GM21737 (cell line): ENCODE measurements around the gene XPR1.
"Not testable (repeated sequence)": the region's sequence is repeated elsewhere in the genome, so short reads cannot be mapped to it uniquely, and the experiment has no call there.

ENCODE experiments used
- ATAC-seq: cut with Tn5 transposase; IDR thresholded peaks from one replicate; pipeline ENCODE4 v1.9.1; 2021; ENCODE audit warnings: mild to moderate bottlenecking, moderate library complexity; ENCODE audit not compliant: unreplicated experiment

XPR1 gene

GRCh38 chr1:180710746-180711145, 78.9 kb downstream of the XPR1 start:
- ATAC-seq: not testable (repeated sequence)

DNA sequence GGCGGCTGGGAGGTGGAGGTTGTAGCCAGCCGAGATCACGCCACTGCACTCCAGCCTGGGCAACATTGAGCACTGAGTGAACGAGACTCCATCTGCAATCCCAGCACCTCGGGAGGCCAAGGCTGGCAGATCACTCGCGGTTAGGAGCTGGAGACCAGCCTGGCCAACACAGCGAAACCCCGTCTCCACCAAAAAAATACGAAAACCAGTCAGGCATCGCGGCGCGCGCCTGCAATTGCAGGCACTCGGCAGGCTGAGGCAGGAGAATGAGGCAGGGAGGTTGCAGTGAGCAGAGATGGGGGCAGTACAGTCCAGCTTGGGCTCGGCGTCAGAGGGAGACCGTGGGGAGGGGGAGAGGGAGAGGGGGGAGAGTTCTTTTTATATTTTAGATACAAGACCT, 79.4 kb downstream of the XPR1 start:
- ATAC-seq: not testable (repeated sequence)

GRCh38 chr1:180720753-180721152, 88.9 kb downstream of the XPR1 start:
- ATAC-seq: no peak

- ATAC-seq: no peak
Observed at GRCh38 chr1:180722586-180722985, 90.8 kb downstream of the XPR1 start.

- ATAC-seq: no peak
Observed at GRCh38 chr1:180724055-180724454, 92.2 kb downstream of the XPR1 start.

DNA sequence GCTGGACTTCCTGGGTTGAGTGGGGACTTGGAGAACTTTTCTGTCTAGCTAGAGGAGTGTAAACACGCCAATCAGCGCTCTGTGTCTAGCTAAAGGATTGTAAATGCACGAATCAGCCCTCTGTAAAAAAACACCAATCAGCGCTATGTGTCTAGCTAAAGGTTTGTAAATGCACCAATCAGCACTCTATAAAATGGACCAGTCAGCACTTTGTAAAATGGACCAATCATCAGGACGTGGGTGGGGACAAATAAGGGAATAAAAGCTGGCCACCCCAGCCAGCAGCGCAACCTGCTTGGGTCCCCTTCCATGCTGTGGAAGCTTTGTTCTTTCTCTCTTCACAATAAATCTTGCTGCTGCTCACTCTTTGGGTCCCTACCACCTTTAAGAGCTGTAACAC, 94.2 kb downstream of the XPR1 start:
- not testable (repeated sequence) for ATAC-seq

DNA sequence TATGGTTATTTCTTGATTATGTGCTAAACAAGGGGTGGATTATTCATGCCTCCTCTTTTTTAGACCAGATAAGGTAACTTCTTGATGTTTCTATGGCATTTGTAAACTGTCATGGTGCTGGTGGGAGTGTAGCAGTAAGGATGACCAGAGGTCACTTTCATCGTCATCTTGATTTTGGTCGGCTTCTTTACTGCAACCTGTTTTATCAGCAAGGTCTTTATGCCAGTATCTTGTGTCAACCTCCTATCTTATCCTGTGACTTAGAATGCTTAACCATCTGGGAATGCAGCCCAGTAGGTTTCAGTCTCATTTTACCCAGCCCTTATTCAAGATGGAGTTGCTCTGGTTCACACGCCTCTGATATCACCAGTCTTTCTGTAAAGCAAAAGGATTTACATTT, 95.9 kb downstream of the XPR1 start:
- not testable (repeated sequence) for ATAC-seq

DNA sequence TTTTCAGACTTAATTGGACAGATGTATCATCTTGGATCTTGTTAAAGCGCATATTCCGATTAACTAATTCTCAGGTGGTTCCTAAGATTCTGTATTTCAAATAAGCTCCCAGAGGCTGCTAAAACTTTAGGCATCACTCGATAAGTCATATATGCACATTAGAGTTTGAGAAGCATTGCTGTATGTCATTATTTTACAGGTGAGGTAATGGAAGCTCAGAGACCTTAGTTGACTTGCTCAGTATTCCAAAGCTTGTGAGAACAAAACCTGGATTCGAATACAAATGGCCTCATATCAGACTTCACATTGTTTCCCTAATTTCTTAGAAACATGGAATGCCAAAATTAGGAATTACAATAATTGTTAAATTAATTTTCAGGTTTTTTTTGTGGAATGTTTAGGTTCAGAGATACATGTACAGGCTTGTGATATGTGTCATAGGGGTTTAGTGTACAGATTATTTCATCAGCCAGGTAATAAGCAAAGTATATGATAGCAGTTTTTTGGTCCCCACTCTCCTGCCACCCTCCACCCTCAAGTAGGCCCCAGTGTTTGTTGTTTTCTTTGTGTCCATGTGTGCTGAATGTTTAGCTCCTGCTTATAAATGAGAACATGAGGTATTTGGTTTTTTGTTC, 96.8 kb downstream of the XPR1 start:
- ATAC-seq: no peak

- no peak for ATAC-seq
Observed at GRCh38 chr1:180731131-180731530, 99.3 kb downstream of the XPR1 start.

DNA sequence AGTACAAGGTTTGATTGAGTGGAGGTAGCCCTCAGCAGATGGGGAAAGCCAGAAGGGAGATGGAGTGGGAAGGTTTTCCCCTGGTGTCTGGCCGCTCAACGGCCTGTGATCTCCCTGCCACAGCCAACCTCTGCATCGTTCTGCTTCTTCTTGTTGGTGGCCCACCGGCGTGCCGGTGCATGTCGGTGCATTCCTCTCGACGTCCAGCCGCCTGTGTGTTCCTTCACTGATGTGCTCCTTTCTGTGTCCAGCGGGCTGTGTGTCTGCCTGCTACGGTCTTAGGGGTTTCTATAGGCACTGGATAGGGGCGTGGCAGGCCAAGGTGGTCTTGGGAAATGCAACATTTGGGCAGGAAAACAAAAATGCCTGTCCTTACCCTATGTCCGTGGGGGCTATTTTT, 101.0 kb downstream of the XPR1 start:
- ATAC-seq: no peak

- no peak for ATAC-seq
Observed at GRCh38 chr1:180734366-180734765, 102.5 kb downstream of the XPR1 start.

DNA sequence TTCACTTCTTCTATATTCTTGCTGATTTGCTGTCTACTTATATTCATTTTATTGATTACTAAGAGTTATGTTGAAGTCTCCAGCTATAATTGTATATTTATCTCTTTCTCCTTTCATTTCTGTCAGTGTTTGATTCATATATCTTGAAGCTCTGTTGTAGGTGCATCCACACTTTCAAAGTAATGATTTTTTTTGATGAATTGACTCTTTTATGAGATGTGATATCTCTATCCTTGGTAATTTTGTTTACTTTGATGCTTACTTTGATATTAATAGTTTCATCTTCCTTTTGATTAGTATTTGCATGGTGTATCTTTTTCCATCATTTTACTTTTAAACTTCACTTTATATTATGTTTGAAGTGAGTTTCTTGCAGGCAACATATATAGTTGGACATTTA, 110.8 kb downstream of the XPR1 start:
- ATAC-seq: no peak

- no peak for ATAC-seq
Observed at GRCh38 chr1:180743868-180744267, 112.0 kb downstream of the XPR1 start.

DNA sequence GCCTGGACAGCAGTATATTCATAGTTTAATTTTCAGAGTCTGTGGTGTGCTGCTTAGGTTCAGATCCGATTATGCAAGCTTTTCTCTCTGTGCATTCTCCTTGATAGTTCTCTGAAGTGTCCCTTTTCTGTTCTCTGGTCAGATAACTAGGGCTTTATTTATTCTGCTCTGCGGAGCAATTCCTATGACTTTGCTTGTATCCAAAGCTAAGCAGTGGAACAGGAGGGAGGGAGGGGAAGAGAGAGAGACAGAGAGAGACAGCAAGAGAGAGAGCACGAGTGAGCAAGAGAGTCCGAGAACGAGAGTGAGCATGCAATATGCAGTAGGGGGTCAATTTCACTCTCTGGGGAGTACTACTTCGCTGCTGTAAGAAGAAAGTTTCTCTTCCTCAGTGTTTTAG, 113.3 kb downstream of the XPR1 start:
- no peak for ATAC-seq

GRCh38 chr1:180751921-180752320, 120.1 kb downstream of the XPR1 start:
- ATAC-seq: no peak

DNA sequence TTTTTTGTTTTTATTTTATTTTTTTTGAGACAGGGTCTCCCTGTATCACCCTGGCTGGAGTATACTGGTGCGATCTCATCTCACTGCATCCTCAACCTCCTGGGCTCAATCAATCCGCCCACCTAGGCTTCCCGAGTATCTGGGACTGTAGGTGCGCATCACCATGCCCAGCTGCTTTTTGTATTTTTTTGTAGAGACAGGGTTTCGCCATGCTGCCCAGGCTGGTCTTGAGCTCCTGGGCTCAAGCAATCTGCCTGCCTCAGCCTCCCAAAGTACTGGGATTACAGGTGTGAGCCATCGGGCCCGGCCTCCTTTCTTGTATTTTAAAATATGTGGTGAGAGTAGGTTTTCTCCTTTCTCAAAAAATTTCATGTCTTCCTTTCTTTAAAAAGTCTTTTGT, 122.6 kb downstream of the XPR1 start:
- no peak for ATAC-seq

DNA sequence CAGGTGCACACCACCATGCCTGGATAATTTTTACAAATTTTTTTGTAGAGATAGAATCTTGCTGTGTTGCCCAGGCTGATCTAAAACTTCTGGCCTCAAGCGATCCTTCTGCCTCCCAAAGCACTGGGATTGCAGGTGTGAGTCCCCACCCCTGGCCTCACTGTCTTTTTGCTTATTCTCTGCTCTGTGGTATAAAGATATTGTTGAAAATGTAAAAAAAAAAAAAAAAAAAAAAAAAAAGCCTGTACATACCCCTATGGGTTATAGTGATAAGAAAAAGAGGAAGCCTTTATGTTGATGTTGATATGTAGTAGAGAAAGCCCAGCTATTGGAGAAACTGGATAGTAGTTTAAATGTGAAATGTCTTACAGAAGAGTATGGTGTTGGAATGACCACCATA, 125.8 kb downstream of the XPR1 start:
- ATAC-seq: no peak

DNA sequence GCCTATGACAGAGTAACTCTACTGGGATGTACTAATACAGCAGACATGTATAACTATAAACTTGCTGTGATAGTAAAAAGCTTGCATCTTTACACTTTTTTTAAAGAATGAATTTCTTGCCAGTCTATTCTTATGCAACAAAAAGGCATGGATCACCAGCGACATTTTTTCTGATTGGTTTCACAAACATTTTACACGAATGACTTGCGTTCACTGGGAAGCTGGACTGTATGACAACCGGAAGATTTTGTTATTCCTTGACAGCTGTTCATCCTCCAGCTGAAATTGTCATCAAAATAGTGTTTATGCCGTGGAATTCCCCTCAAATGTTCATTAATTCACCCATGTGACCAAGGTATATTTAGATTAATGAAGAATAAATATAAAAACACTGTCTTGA, 131.0 kb downstream of the XPR1 start:
- ATAC-seq: no peak

GRCh38 chr1:180765151-180765550, 133.3 kb downstream of the XPR1 start:
- no peak for ATAC-seq

DNA sequence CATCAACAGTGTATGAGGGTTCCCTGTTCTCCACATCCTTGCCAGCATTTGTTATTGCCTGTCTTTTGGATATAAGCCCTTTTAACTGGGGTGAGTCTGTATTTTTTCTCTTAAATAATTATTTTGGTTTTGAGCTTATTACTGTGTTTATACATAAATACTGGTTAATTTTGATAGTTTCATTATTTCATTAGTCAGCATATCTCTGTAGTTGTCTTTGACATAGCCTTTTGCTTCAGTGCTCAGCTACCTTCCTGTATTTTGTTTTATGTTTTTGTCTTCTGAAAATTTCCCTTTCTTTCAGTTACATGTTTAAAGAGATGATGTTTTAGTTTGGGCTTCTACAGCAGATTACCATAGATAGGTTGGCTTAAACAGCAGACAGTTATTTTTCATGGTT, 138.1 kb downstream of the XPR1 start:
- no peak for ATAC-seq

GRCh38 chr1:180773210-180773865, 141.5 kb downstream of the XPR1 start:
- no peak for ATAC-seq

GRCh38 chr1:180775801-180776200, 144.0 kb downstream of the XPR1 start:
- ATAC-seq: no peak
